Activated T-cell treated with anti-CD3 and anti-CD28 coated beads, Interleukin-2, amount 50 U/mL, for 4 hours (primary cell): ENCODE data around the gene TEX47. TPM values are rescaled to one million over a fixed set of nuclear protein-coding genes. Genes with fewer than 3 reads are reported as not detected.

Experiments
- ATAC-seq, 2 donors: fragments of 200-7000 bp; cut with Tn5 transposase; one replicate each; pipeline ENCODE4 v1.10.0; 2021
- DNase-seq: peaks from one replicate; pipeline ENCODE4 v3.0.0-alpha.2; 2020
- H3K27me3 Mint-ChIP-seq: one replicate; pipeline ENCODE4 v1.8.0; 2021; ENCODE audit warnings: low read depth, mixed read lengths
- H3K36me3 Mint-ChIP-seq: one replicate; pipeline ENCODE4 v1.8.0; 2022; ENCODE audit warnings: mixed read lengths; ENCODE audit not compliant: insufficient read depth
- H3K4me1 Mint-ChIP-seq: one replicate; pipeline ENCODE4 v1.8.0; 2021; ENCODE audit warnings: low read depth, mixed read lengths
- H3K4me3 Mint-ChIP-seq: one replicate; pipeline ENCODE4 v1.8.0; 2021; ENCODE audit warnings: mild to moderate bottlenecking, moderate library complexity, mixed read lengths
- H3K9me3 Mint-ChIP-seq: one replicate; pipeline ENCODE4 v1.8.0; 2021; ENCODE audit warnings: mixed read lengths
- total RNA-seq, 3 donors: library from RNA; stranded (reverse); gene quantifications; one replicate each; pipeline ENCODE4 v1.2.1, GENCODE V29; 2021

The TEX47 gene
- not detected for total RNA-seq

- ATAC-seq (no peak), DNase-seq (no peak)
- Mint-ChIP-seq H3K4me1 (no peaks in the 10 kb centered on the region), H3K27me3 (no peaks in the 10 kb centered on the region), H3K36me3 (no peaks in the 10 kb centered on the region), H3K4me3 (no peak within 1 kb of the TSS), H3K9me3 (no peaks in the 10 kb centered on the region)
Measured at GRCh38 chr7:88795553-88795952, at the start of gene TEX47. TSS of gene TEX47 (minus strand) at chr7:88795737. CDS start at chr7:88794942, 795 bp downstream.

- ATAC-seq (no peak), DNase-seq (no peak)
- Mint-ChIP-seq H3K9me3 (no peaks in the 10 kb centered on the region), H3K4me1 (no peaks in the 10 kb centered on the region), H3K36me3 (no peaks in the 10 kb centered on the region), H3K27me3 (no peaks in the 10 kb centered on the region), H3K4me3 (no peak overlapping the region)
Measured at GRCh38 chr7:88845091-88845490, 49.6 kb upstream of the TEX47 start.

- Mint-ChIP-seq H3K9me3 (no peaks in the 10 kb centered on the region), H3K27me3 (no peaks in the 10 kb centered on the region), H3K36me3 (no peaks in the 10 kb centered on the region), H3K4me3 (no peak overlapping the region), H3K4me1 (no peaks in the 10 kb centered on the region)
- ATAC-seq (no peak), DNase-seq (no peak)
Measured at GRCh38 chr7:88842201-88842600, 46.7 kb upstream of the TEX47 start.

- Mint-ChIP-seq H3K4me3 (no peak overlapping the region), H3K36me3 (no peaks in the 10 kb centered on the region), H3K27me3 (no peaks in the 10 kb centered on the region), H3K4me1 (no peaks in the 10 kb centered on the region), H3K9me3 (no peaks in the 10 kb centered on the region)
- no peak for DNase-seq
- ATAC-seq: no peak
Measured at GRCh38 chr7:88835147-88835728, 39.7 kb upstream of the TEX47 start.

GRCh38 chr7:88826222-88826621 is 30.7 kb upstream of the TEX47 start:
- H3K9me3 Mint-ChIP-seq: peaks cover 12% of the 10 kb centered on the region
- H3K36me3 Mint-ChIP-seq: no peaks in the 10 kb centered on the region
- H3K4me3 Mint-ChIP-seq: no peak overlapping the region
- no peaks in the 10 kb centered on the region for H3K27me3 Mint-ChIP-seq
- H3K4me1 Mint-ChIP-seq: no peaks in the 10 kb centered on the region
- ATAC-seq (no peak), DNase-seq (no peak)

- ATAC-seq (no peak), DNase-seq (no peak)
- no peaks in the 10 kb centered on the region for H3K4me1 Mint-ChIP-seq
- H3K9me3 Mint-ChIP-seq: peaks cover 4% of the 10 kb centered on the region
- no peaks in the 10 kb centered on the region for H3K27me3 Mint-ChIP-seq
- no peak overlapping the region for H3K4me3 Mint-ChIP-seq
- no peaks in the 10 kb centered on the region for H3K36me3 Mint-ChIP-seq
Measured at GRCh38 chr7:88818552-88818951, 23.0 kb upstream of the TEX47 start.

- H3K4me1 Mint-ChIP-seq: no peaks in the 10 kb centered on the region
- H3K36me3 Mint-ChIP-seq: no peaks in the 10 kb centered on the region
- DNase-seq (no peak), ATAC-seq (no peak)
- no peak overlapping the region for H3K4me3 Mint-ChIP-seq
- no peaks in the 10 kb centered on the region for H3K9me3 Mint-ChIP-seq
- H3K27me3 Mint-ChIP-seq: no peaks in the 10 kb centered on the region
Measured at GRCh38 chr7:88806280-88807037, 10.9 kb upstream of the TEX47 start.

- Mint-ChIP-seq H3K27me3 (no peaks in the 10 kb centered on the region), H3K4me1 (no peaks in the 10 kb centered on the region), H3K36me3 (no peaks in the 10 kb centered on the region), H3K9me3 (no peaks in the 10 kb centered on the region), H3K4me3 (no peak overlapping the region)
- DNase-seq (no peak), ATAC-seq (no peak)
Measured at GRCh38 chr7:88801046-88801445, 5.5 kb upstream of the TEX47 start.

GRCh38 chr7:88792361-88792760 is 3.2 kb downstream of the TEX47 start:
- H3K4me1 Mint-ChIP-seq: no peaks in the 10 kb centered on the region
- no peak for ATAC-seq
- no peak overlapping the region for H3K4me3 Mint-ChIP-seq
- H3K27me3 Mint-ChIP-seq: no peaks in the 10 kb centered on the region
- H3K36me3 Mint-ChIP-seq: no peaks in the 10 kb centered on the region
- no peak for DNase-seq
- no peaks in the 10 kb centered on the region for H3K9me3 Mint-ChIP-seq

- ATAC-seq (no peak), DNase-seq (no peak)
- Mint-ChIP-seq H3K36me3 (no peaks in the 10 kb centered on the region), H3K4me3 (no peak overlapping the region), H3K4me1 (no peaks in the 10 kb centered on the region), H3K9me3 (no peaks in the 10 kb centered on the region), H3K27me3 (no peaks in the 10 kb centered on the region)
Measured at GRCh38 chr7:88791891-88792290, 3.6 kb downstream of the TEX47 start.

- DNase-seq (no peak), ATAC-seq (no peak)
- Mint-ChIP-seq H3K27me3 (no peaks in the 10 kb centered on the region), H3K9me3 (no peaks in the 10 kb centered on the region), H3K4me3 (no peak overlapping the region), H3K36me3 (no peaks in the 10 kb centered on the region), H3K4me1 (no peaks in the 10 kb centered on the region)
Measured at GRCh38 chr7:88789480-88790064, 6.0 kb downstream of the TEX47 start.

GRCh38 chr7:88787777-88788176 is 7.8 kb downstream of the TEX47 start:
- H3K36me3 Mint-ChIP-seq: no peaks in the 10 kb centered on the region
- H3K4me3 Mint-ChIP-seq: no peak overlapping the region
- DNase-seq (no peak), ATAC-seq (no peak)
- no peaks in the 10 kb centered on the region for H3K9me3 Mint-ChIP-seq
- H3K4me1 Mint-ChIP-seq: no peaks in the 10 kb centered on the region
- H3K27me3 Mint-ChIP-seq: no peaks in the 10 kb centered on the region

GRCh38 chr7:88775838-88776237 is 19.7 kb downstream of the TEX47 start:
- Mint-ChIP-seq H3K9me3 (no peaks in the 10 kb centered on the region), H3K4me3 (no peak overlapping the region), H3K36me3 (no peaks in the 10 kb centered on the region), H3K4me1 (no peaks in the 10 kb centered on the region), H3K27me3 (no peaks in the 10 kb centered on the region)
- DNase-seq (no peak), ATAC-seq (no peak)

- no peaks in the 10 kb centered on the region for H3K9me3 Mint-ChIP-seq
- no peak overlapping the region for H3K4me3 Mint-ChIP-seq
- DNase-seq (no peak), ATAC-seq (no peak)
- H3K36me3 Mint-ChIP-seq: no peaks in the 10 kb centered on the region
- H3K4me1 Mint-ChIP-seq: no peaks in the 10 kb centered on the region
- H3K27me3 Mint-ChIP-seq: no peaks in the 10 kb centered on the region
Measured at GRCh38 chr7:88772776-88773175, 22.8 kb downstream of the TEX47 start.

GRCh38 chr7:88771417-88771816 is 24.1 kb downstream of the TEX47 start:
- Mint-ChIP-seq H3K4me3 (no peak overlapping the region), H3K27me3 (no peaks in the 10 kb centered on the region), H3K36me3 (no peaks in the 10 kb centered on the region), H3K9me3 (no peaks in the 10 kb centered on the region), H3K4me1 (no peaks in the 10 kb centered on the region)
- no peak for DNase-seq
- no peak for ATAC-seq
